Superior temporal gyrus (tissue), 1 donor: ENCODE results near the gene PANK4.
"Not testable (repeated sequence)": the region's sequence is repeated elsewhere in the genome, so short reads cannot be mapped to it uniquely, and the experiment has no call there.

ENCODE experiments used
- DNase-seq: peaks from one replicate; pipeline ENCODE4 v3.0.0-alpha.2; 2016; ENCODE audit errors: extremely low spot score

Gene PANK4

GRCh38 chr1:2525920-2526823 lies at the start of gene PANK4:
TSS of gene PANK4 (minus strand) at chr1:2526596. CDS start at chr1:2526587, 9 bp downstream.
- peak; percentile 94 for DNase-seq

- no peak for DNase-seq
Observed at GRCh38 chr1:2574350-2574749, 48.0 kb upstream of the PANK4 start.

GRCh38 chr1:2573250-2573920 lies 47.0 kb upstream of the PANK4 start:
- DNase-seq = no peak

- DNase-seq = no peak
Observed at GRCh38 chr1:2571348-2571747, 45.0 kb upstream of the PANK4 start.

GRCh38 chr1:2570332-2570731 lies 43.9 kb upstream of the PANK4 start:
- DNase-seq = no peak

GRCh38 chr1:2569703-2570102 lies 43.3 kb upstream of the PANK4 start:
- not testable (repeated sequence) for DNase-seq

GRCh38 chr1:2569060-2569459 lies 42.7 kb upstream of the PANK4 start:
- no peak for DNase-seq

- DNase-seq = not testable (repeated sequence)
Observed at GRCh38 chr1:2568187-2568816, 41.9 kb upstream of the PANK4 start.

- no peak for DNase-seq
Observed at GRCh38 chr1:2567083-2567679, 40.8 kb upstream of the PANK4 start.

GRCh38 chr1:2566101-2567045 lies 40.0 kb upstream of the PANK4 start:
- DNase-seq = no peak

- no peak for DNase-seq
Observed at GRCh38 chr1:2564815-2565374, 38.5 kb upstream of the PANK4 start.

- no peak for DNase-seq
Observed at GRCh38 chr1:2564006-2564814, 37.8 kb upstream of the PANK4 start.

- no peak for DNase-seq
Observed at GRCh38 chr1:2563205-2563604, 36.8 kb upstream of the PANK4 start.

- DNase-seq = no peak
Observed at GRCh38 chr1:2561898-2562895, 35.8 kb upstream of the PANK4 start.

GRCh38 chr1:2561446-2561845 lies 35.0 kb upstream of the PANK4 start:
- DNase-seq = no peak

GRCh38 chr1:2560299-2561073 lies 34.1 kb upstream of the PANK4 start:
- DNase-seq = no peak

- no peak for DNase-seq
Observed at GRCh38 chr1:2559509-2560298, 33.3 kb upstream of the PANK4 start.
